C4-2B (cell line): Measurements from ENCODE around the gene ALX4.

Experiments
- CTCF ChIP-seq: fragments of 450-650 bp; conservative IDR thresholded peaks from 2 replicates; pipeline ENCODE4 v1.5.1; 2017; ENCODE audit warnings: mild to moderate bottlenecking
- ZFX ChIP-seq: fragments of 450-650 bp; IDR thresholded peaks from 2 replicates; pipeline ENCODE4 v1.6.1; 2017

GRCh38 chr11:44305026-44305469, 4.9 kb downstream of the ALX4 start:
- no peak for TF ChIP-seq CTCF
- no peak for TF ChIP-seq ZFX
